SK-N-SH (cell line): ENCODE measurements around the gene ZNF613. TPM values are rescaled to one million over a fixed set of nuclear protein-coding genes. Genes with fewer than 3 reads are reported as not detected.

ENCODE experiments used
- CTCF ChIA-PET: fragments of 300-600, 350-600 bp; formaldehyde crosslinking; extraction: SDS; loops from one replicate; lab custom pipeline; 2021; lab: Yijun Ruan, JAX
- POLR2A ChIA-PET: fragments of 350-600 bp; sonication (Branson Sonifier 250); formaldehyde crosslinking; extraction: SDS; loops from one replicate; lab custom pipeline; 2020; ENCODE audit warnings: antibody characterized with exemption, inconsistent platforms; lab: Yijun Ruan, JAX
- DNase-seq: peaks from one replicate; pipeline ENCODE4 v3.0.0; 2012
- H2AFZ ChIP-seq: fragments of 200-600 bp; sonication (generic); 2 replicates; pipeline ENCODE4 v1.8.1; 2016; ENCODE audit warnings: antibody characterized with exemption, mild to moderate bottlenecking, low read depth
- H3F3A ChIP-seq: fragments of 200-600 bp; sonication (generic); replicated peaks from 2 replicates; pipeline ENCODE3; 2016; ENCODE audit warnings: antibody characterized with exemption, mild to moderate bottlenecking; ENCODE audit not compliant: insufficient read depth
- H3K27ac ChIP-seq, 2 experiments: fragments of 200-500 bp in 1 of 2; fragments of 200-600 bp in 1 of 2; sonication (Bioruptor generic) in 1 of 2; sonication (generic), shearing (Covaris generic) in 1 of 2; 2 replicates each; pipeline versions ENCODE4 v1.5.1 to v1.6.1; 2014 to 2016; ENCODE audit warnings: low read depth in 2 of 2, inconsistent platforms in 1 of 2, low read length in 1 of 2, mild to moderate bottlenecking in 1 of 2, mixed read lengths in 1 of 2
- H3K27me3 ChIP-seq: fragments of 200-600 bp; sonication (generic), shearing (Covaris generic); 2 replicates; pipeline ENCODE4 v1.6.1; 2016; ENCODE audit warnings: mixed run types; ENCODE audit not compliant: insufficient read depth
- H3K36me3 ChIP-seq, 2 experiments: fragments of 200-500 bp in 1 of 2; fragments of 200-600 bp in 1 of 2; sonication (Bioruptor generic) in 1 of 2; sonication (generic) in 1 of 2; replicated peaks in 1 of 2; 2 replicates each; pipeline versions ENCODE3 to v1.5.1; 2014 to 2016; ENCODE audit warnings: low read length in 1 of 2, mild to moderate bottlenecking in 1 of 2; ENCODE audit not compliant: insufficient read depth in 2 of 2, control insufficient read depth in 1 of 2
- H3K4me1 ChIP-seq, 2 experiments: fragments of 200-500 bp in 1 of 2; fragments of 200-600 bp in 1 of 2; sonication (Bioruptor generic) in 1 of 2; sonication (generic), shearing (Covaris generic) in 1 of 2; 2 replicates each; pipeline versions ENCODE4 v1.5.1 to v1.6.1; 2014 to 2016; ENCODE audit warnings: low read depth in 1 of 2, low read length in 1 of 2, mixed run types in 1 of 2; ENCODE audit not compliant: insufficient read depth in 2 of 2, control insufficient read depth in 1 of 2
- H3K4me2 ChIP-seq: fragments of 200-600 bp; sonication (generic), shearing (Covaris generic); 2 replicates; pipeline ENCODE4 v1.6.1; 2017; ENCODE audit warnings: mixed run types
- H3K4me3 ChIP-seq, 2 experiments: fragments of 200-500 bp in 1 of 2; fragments of 200-600 bp in 1 of 2; sonication (Bioruptor generic) in 1 of 2; sonication (generic), shearing (Covaris generic) in 1 of 2; 2 replicates each; pipeline versions ENCODE4 v1.5.1 to v1.8.1; 2014 to 2016; ENCODE audit warnings: low read depth in 2 of 2, inconsistent platforms in 1 of 2, low read length in 1 of 2, mild to moderate bottlenecking in 1 of 2, mixed read lengths in 1 of 2, moderate library complexity in 1 of 2
- H3K79me2 ChIP-seq: fragments of 200-600 bp; sonication (generic); 2 replicates; pipeline ENCODE4 v1.8.1; 2017; ENCODE audit warnings: mild to moderate bottlenecking; ENCODE audit not compliant: insufficient read depth
- H3K9ac ChIP-seq: fragments of 200-600 bp; sonication (generic); 2 replicates; pipeline ENCODE4 v1.6.1; 2017; ENCODE audit warnings: mixed run types
- H3K9me2 ChIP-seq: fragments of 200-600 bp; sonication (generic); 2 replicates; pipeline ENCODE4 v1.6.1; 2017; ENCODE audit warnings: mixed run types
- H3K9me3 ChIP-seq: fragments of 200-600 bp; sonication (generic); 2 replicates; pipeline ENCODE4 v1.6.1; 2017; ENCODE audit warnings: mixed run types, mild to moderate bottlenecking, moderate library complexity
- H4K20me1 ChIP-seq: fragments of 200-600 bp; sonication (generic); 2 replicates; pipeline ENCODE4 v1.6.1; 2017; ENCODE audit warnings: mild to moderate bottlenecking, mixed run types; ENCODE audit not compliant: insufficient read depth
- ELF1 ChIP-seq: IDR thresholded peaks from 2 replicates; pipeline ENCODE4 v1.4.0; 2012
- NRF1 ChIP-seq: IDR thresholded peaks from 2 replicates; pipeline ENCODE4 v1.6.1; 2012; ENCODE audit warnings: low read depth, mild to moderate bottlenecking, low read length
- PBX3 ChIP-seq: IDR thresholded peaks from 2 replicates; pipeline ENCODE4; 2012
- RAD21 ChIP-seq: IDR thresholded peaks from 2 replicates; pipeline ENCODE4 v1.6.1; 2012; ENCODE audit warnings: mild to moderate bottlenecking, low read length
- REST ChIP-seq: IDR thresholded peaks from 2 replicates; pipeline ENCODE4 v1.6.1; 2012; ENCODE audit warnings: mild to moderate bottlenecking, low read depth, low read length, moderate library complexity
- RFX5 ChIP-seq: IDR thresholded peaks from 2 replicates; pipeline ENCODE4 v1.6.1; 2012; ENCODE audit warnings: mild to moderate bottlenecking, improper control_type of control experiment, low read length
- USF2 ChIP-seq: fragments of 150-350 bp; IDR thresholded peaks from 2 replicates; pipeline ENCODE4 v1.6.1; 2017; ENCODE audit warnings: antibody characterized with exemption, low read length, low read depth, borderline replicate concordance
- ZBTB33 ChIP-seq: IDR thresholded peaks from 2 replicates; pipeline ENCODE4 v1.4.0; 2012; ENCODE audit warnings: low read depth, borderline replicate concordance
- WGBS: methylation state at CpG from one replicate; pipeline ENCODE4 v1.1.6; 2017; ENCODE audit warnings: low lambda C conversion rate; 5-methylcytosine and 5-hydroxymethylcytosine counted together
- polyA plus RNA-seq, 3 experiments: library from polyadenylated mRNA; depleted of rRNA; stranded (reverse); fragments of >200 nt; gene quantifications; 2 replicates each; pipeline ENCODE4 v1.2.3, GENCODE V29; 2012

Gene ZNF613
- polyA plus RNA-seq, 1 of the 3 experiments (the other 2 are of a cell fraction) = 2.2 TPM

- POLR2A ChIA-PET = no interaction called here
- 83% methylated on average over 7 of the region's 7 CpGs for WGBS
- H3F3A ChIP-seq = no peaks in the 10 kb centered on the region
- TF ChIP-seq ELF1 (no peak), RFX5 (no peak)
- no peak overlapping the region for H3K4me2 ChIP-seq
- H3K9ac ChIP-seq = no peak overlapping the region
- no peak overlapping the region for H3K27ac ChIP-seq
- H3K27me3 ChIP-seq = no peaks in the 10 kb centered on the region
- H3K36me3 ChIP-seq = peaks cover 46 to 59% of the 10 kb centered on the region in 2 experiments
- H3K79me2 ChIP-seq = no peaks in the 10 kb centered on the region
- H4K20me1 ChIP-seq = no peaks in the 10 kb centered on the region
- no peaks in the 10 kb centered on the region for H3K9me2 ChIP-seq
- H3K4me1 ChIP-seq = no peaks in the 10 kb centered on the region
- peaks cover 17% of the 10 kb centered on the region for H3K9me3 ChIP-seq
- H3K4me3 ChIP-seq = peak overlapping the region in 1 of 2 experiments; percentile 17; a peak in 1 of 4 replicates
- CTCF ChIA-PET = no interaction called here
- no peak overlapping the region for H2AFZ ChIP-seq
- no peak for DNase-seq
These were observed 17.7 kb downstream of the ZNF613 start for GRCh38 chr19:51944798-51945552.

GRCh38 chr19:51946602-51947001, 19.3 kb downstream of the ZNF613 start:
- CTCF ChIA-PET = no interaction called here

More at GRCh38 chr19:51946602-51947001, 19.3 kb downstream of the ZNF613 start:
- 63% methylated on average over 1 of the region's 1 CpG for WGBS
- TF ChIP-seq USF2 = no peak
- no peak for TF ChIP-seq PBX3
- TF ChIP-seq REST = no peak
- TF ChIP-seq RAD21 = no peak
- TF ChIP-seq ZBTB33 = no peak
- no peak for TF ChIP-seq NRF1
- no peaks in the 10 kb centered on the region for H3K27me3 ChIP-seq
- H3K9me2 ChIP-seq = no peaks in the 10 kb centered on the region
- no peaks in the 10 kb centered on the region for H3K79me2 ChIP-seq
- H3K4me3 ChIP-seq = no peak overlapping the region
- no peak overlapping the region for H3K9ac ChIP-seq
- POLR2A ChIA-PET = no interaction called here
- no peak overlapping the region for H3K27ac ChIP-seq
- H3K4me2 ChIP-seq = no peak overlapping the region
- H3K4me1 ChIP-seq = no peaks in the 10 kb centered on the region
- H2AFZ ChIP-seq = no peak overlapping the region
- no peak for DNase-seq
- H3K9me3 ChIP-seq = peaks cover 17% of the 10 kb centered on the region
- H3K36me3 ChIP-seq = peaks cover 32 to 45% of the 10 kb centered on the region in 2 experiments
- H4K20me1 ChIP-seq = no peaks in the 10 kb centered on the region
- no peaks in the 10 kb centered on the region for H3F3A ChIP-seq
